Measurements from ENCODE around the gene COL8A2.

The COL8A2 gene

GRCh38 chr1:36128905-36129206 is 3.8 kb upstream of the COL8A2 start:
- Mint-ChIP-seq H3K27me3 (ENCODE audit: low read depth, poor library complexity) (peaks cover 28% of the 10 kb centered on the region), H3K4me1 (peaks cover 34% of the 10 kb centered on the region), H3K4me3 (no peak overlapping the region), H3K27ac (no peak overlapping the region), H3K9me3 (no peaks in the 10 kb centered on the region), H3K36me3 (ENCODE audit: low read depth) (no peaks in the 10 kb centered on the region)
- DNase-seq, result no peak
- TF ChIP-seq, protein P1, sequence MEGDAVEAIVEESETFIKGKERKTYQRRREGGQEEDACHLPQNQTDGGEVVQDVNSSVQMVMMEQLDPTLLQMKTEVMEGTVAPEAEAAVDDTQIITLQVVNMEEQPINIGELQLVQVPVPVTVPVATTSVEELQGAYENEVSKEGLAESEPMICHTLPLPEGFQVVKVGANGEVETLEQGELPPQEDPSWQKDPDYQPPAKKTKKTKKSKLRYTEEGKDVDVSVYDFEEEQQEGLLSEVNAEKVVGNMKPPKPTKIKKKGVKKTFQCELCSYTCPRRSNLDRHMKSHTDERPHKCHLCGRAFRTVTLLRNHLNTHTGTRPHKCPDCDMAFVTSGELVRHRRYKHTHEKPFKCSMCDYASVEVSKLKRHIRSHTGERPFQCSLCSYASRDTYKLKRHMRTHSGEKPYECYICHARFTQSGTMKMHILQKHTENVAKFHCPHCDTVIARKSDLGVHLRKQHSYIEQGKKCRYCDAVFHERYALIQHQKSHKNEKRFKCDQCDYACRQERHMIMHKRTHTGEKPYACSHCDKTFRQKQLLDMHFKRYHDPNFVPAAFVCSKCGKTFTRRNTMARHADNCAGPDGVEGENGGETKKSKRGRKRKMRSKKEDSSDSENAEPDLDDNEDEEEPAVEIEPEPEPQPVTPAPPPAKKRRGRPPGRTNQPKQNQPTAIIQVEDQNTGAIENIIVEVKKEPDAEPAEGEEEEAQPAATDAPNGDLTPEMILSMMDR (IDR thresholded peaks at IDR 0.05), result no peak

- no peak overlapping the region for H3K4me3 Mint-ChIP-seq
- DNase-seq, result no peak
- peak overlapping the region; percentile 48 for H3K27ac Mint-ChIP-seq
- H3K9me3 Mint-ChIP-seq, result no peaks in the 10 kb centered on the region
- peaks cover 34% of the 10 kb centered on the region for H3K27me3 Mint-ChIP-seq (ENCODE audit: low read depth, poor library complexity)
- TF ChIP-seq, protein P1 (IDR thresholded peaks at IDR 0.05), result no peak
- no peaks in the 10 kb centered on the region for H3K36me3 Mint-ChIP-seq (ENCODE audit: low read depth)
- H3K4me1 Mint-ChIP-seq, result peaks cover 34% of the 10 kb centered on the region
Measured at GRCh38 chr1:36128126-36128904, 3.3 kb upstream of the COL8A2 start.

DNA sequence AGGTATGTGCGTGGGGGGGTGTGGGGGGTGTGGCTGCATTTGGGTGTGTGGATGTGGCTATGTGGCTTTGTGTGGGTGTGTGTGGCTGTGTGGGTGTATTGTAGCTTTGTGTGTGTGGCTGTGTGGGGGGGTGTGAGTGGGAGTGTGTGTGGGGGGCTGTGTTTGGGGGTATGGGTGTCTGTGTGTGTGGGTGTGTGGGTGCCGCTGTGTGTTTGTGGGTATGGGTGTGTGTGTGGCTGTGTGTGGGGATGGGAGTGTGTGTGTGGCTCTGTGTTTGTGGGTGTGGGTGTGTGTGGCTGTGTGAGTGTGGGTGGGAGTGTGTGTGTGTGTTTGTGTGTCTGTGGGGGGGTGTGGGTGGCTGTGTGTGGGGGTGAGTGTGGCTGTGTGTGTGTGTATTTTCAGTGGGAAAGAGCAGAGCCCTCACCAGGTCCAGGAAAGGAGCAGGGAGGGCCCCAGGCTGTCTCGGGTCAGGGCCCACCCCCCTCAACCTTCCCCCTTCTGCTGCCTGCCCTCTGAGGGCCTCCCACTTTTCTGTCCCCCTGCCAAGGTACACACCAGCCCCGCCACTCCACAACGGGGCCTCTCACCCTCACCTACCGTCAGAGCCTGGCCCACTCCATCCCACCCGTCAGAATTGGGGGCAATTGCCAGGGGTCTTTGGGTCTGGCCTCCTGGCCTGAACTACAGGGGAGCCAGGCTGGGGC is 1.9 kb upstream of the COL8A2 start:
- Mint-ChIP-seq H3K27me3 (ENCODE audit: low read depth, poor library complexity) (peaks cover 47% of the 10 kb centered on the region), H3K9me3 (no peaks in the 10 kb centered on the region), H3K36me3 (ENCODE audit: low read depth) (no peaks in the 10 kb centered on the region), H3K4me1 (peaks cover 48% of the 10 kb centered on the region), H3K27ac (no peak overlapping the region), H3K4me3 (no peak overlapping the region)
- TF ChIP-seq, protein P1 (IDR thresholded peaks at IDR 0.05), result no peak
- DNase-seq, result no peak

GRCh38 chr1:36126005-36126716 is 1.1 kb upstream of the COL8A2 start:
- DNase-seq, result no peak
- Mint-ChIP-seq H3K4me1 (peaks cover 49% of the 10 kb centered on the region), H3K27me3 (ENCODE audit: low read depth, poor library complexity) (peaks cover 49% of the 10 kb centered on the region), H3K36me3 (ENCODE audit: low read depth) (no peaks in the 10 kb centered on the region), H3K4me3 (peak overlapping the region; percentile 49), H3K9me3 (no peaks in the 10 kb centered on the region), H3K27ac (no peak overlapping the region)
- TF ChIP-seq, protein P1 (IDR thresholded peaks at IDR 0.05), result no peak

DNA sequence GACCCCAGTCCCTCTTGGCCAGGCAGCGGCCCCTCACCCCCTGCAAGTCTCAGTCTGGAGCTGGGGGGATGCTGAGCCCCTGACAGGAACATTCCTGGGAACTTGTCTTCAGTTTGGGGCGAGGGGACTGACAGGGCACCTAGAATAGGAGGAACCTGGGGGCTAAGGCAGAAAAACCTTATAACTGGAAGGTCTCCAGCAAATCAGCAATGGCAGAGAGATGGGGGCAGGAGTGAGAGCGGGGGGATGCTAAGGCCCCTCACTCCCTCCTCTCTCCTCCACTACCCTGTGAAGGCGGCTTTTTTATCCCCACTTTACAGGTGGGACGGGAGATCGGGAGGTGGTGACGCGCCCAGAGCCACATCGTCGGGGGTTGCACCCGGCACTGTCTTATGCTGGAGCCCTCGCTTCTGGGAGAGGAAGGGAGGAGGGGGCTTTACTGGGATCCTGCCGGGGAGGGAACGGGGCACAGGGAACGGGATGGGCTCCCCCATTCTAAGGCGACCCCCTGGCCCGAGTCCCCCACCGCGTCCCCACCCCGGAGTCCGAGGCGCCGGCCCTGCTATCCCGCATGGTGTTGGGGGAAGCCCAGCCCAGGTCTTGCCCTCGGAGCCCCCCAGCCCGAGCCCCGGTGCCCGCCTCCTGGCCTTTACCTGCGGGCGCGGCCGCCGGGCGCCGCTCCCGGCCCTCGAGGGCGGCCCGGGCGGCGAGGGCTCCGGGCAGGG is 456 bp downstream of the COL8A2 start:
- Mint-ChIP-seq H3K4me1 (peaks cover 55% of the 10 kb centered on the region), H3K9me3 (no peaks in the 10 kb centered on the region), H3K27ac (no peak overlapping the region), H3K36me3 (ENCODE audit: low read depth) (no peaks in the 10 kb centered on the region), H3K27me3 (ENCODE audit: low read depth, poor library complexity) (peaks cover 49% of the 10 kb centered on the region), H3K4me3 (peak overlapping the region; percentile 79)
- DNase-seq, result no peak
- TF ChIP-seq, protein P1 (IDR thresholded peaks at IDR 0.05), result no peak

Data from nephron progenitor cell (in vitro differentiated cells).